ENCODE results near the gene CORO7. TPM values are rescaled to one million over a fixed set of nuclear protein-coding genes. Genes with fewer than 3 reads are reported as not detected.

Gene CORO7
- total and polyA plus RNA-seq, 9 donors = 1.3 to 29.5 (median 17.9) TPM

- Histone ChIP-seq H3K27me3 (no peaks in the 10 kb centered on the region), H3K9me3 (no peaks in the 10 kb centered on the region), H3K36me3 (no peaks in the 10 kb centered on the region), H3K4me3 (no peak overlapping the region), H3K27ac (no peak overlapping the region), H3K4me1 (ENCODE audit: insufficient read depth) (no peaks in the 10 kb centered on the region)
- WGBS, 3 donors = 93 to 96% (median 95%) methylated on average over 7 of the region's 7 CpGs
- DNase-seq = no peak
- TF ChIP-seq EP300 (IDR thresholded peaks at IDR 0.05) (no peak), POLR2A (IDR thresholded peaks at IDR 0.05) (no peak), CTCF (IDR thresholded peaks at IDR 0.05) (no peak)
- intact Hi-C loops (cut with DNase I) = no loop called here
Observed at GRCh38 chr16:4356820-4357219, 59.6 kb downstream of the CORO7 start.

- no peaks in the 10 kb centered on the region for H3K36me3 ChIP-seq
- intact Hi-C loops (cut with DNase I) = no loop called here
- 93 to 95% (median 94%) methylated on average over 19 to 20 of the region's 20 CpGs for WGBS, 3 donors
- no peaks in the 10 kb centered on the region for H3K27me3 ChIP-seq
- no peak for DNase-seq
- H3K27ac ChIP-seq = no peak overlapping the region
- no peak overlapping the region for H3K4me3 ChIP-seq
- TF ChIP-seq CTCF (IDR thresholded peaks at IDR 0.05) = no peak
- TF ChIP-seq POLR2A (IDR thresholded peaks at IDR 0.05) = no peak
- no peak for TF ChIP-seq EP300 (IDR thresholded peaks at IDR 0.05)
- H3K4me1 ChIP-seq (ENCODE audit: insufficient read depth) = peaks cover 3% of the 10 kb centered on the region
- no peaks in the 10 kb centered on the region for H3K9me3 ChIP-seq
Observed at GRCh38 chr16:4354512-4355409, 61.6 kb downstream of the CORO7 start.

GRCh38 chr16:4353675-4354074, 62.7 kb downstream of the CORO7 start:
- TF ChIP-seq CTCF (IDR thresholded peaks at IDR 0.05) = no peak
- TF ChIP-seq EP300 (IDR thresholded peaks at IDR 0.05) = no peak
- no peak for TF ChIP-seq POLR2A (IDR thresholded peaks at IDR 0.05)
- 92 to 95% (median 93%) methylated on average over 4 of the region's 4 CpGs for WGBS, 3 donors
- H3K36me3 ChIP-seq = no peaks in the 10 kb centered on the region
- no peak overlapping the region for H3K27ac ChIP-seq
- intact Hi-C loops (cut with DNase I) = no loop called here
- DNase-seq = no peak
- peaks cover 3% of the 10 kb centered on the region for H3K4me1 ChIP-seq (ENCODE audit: insufficient read depth)
- no peaks in the 10 kb centered on the region for H3K27me3 ChIP-seq
- H3K4me3 ChIP-seq = no peak overlapping the region
- no peaks in the 10 kb centered on the region for H3K9me3 ChIP-seq

- no peaks in the 10 kb centered on the region for H3K27me3 ChIP-seq
- H3K9me3 ChIP-seq = no peaks in the 10 kb centered on the region
- intact Hi-C loops (cut with DNase I) = no loop called here
- no peak overlapping the region for H3K4me3 ChIP-seq
- peaks cover 8% of the 10 kb centered on the region for H3K4me1 ChIP-seq (ENCODE audit: insufficient read depth)
- TF ChIP-seq EP300 (IDR thresholded peaks at IDR 0.05) (no peak), POLR2A (IDR thresholded peaks at IDR 0.05) (no peak), CTCF (IDR thresholded peaks at IDR 0.05) (no peak)
- 89 to 91% (median 90%) methylated on average over 5 of the region's 5 CpGs for WGBS, 3 donors
- H3K36me3 ChIP-seq = no peaks in the 10 kb centered on the region
- no peak for DNase-seq
- H3K27ac ChIP-seq = no peak overlapping the region
Observed at GRCh38 chr16:4352843-4353242, 63.6 kb downstream of the CORO7 start.

All from ovary (tissue), 9 donors.